Ishikawa (cell line): ENCODE measurements around the gene DUSP10.

Experiments used
- EGR1 ChIP-seq: IDR thresholded peaks from 2 replicates; pipeline ENCODE4 v1.6.1; 2012
- EP300 ChIP-seq: IDR thresholded peaks from 2 replicates; pipeline ENCODE4 v1.6.1; 2012; ENCODE audit warnings: borderline replicate concordance
- FOXM1 ChIP-seq: IDR thresholded peaks from 2 replicates; pipeline ENCODE4 v1.6.1; 2012; ENCODE audit warnings: low read depth, borderline replicate concordance
- MAX ChIP-seq: IDR thresholded peaks from 2 replicates; pipeline ENCODE4 v1.6.1; 2012
- NFIC ChIP-seq: IDR thresholded peaks from 2 replicates; pipeline ENCODE4 v1.6.1; 2012
- RAD21 ChIP-seq: IDR thresholded peaks from 2 replicates; pipeline ENCODE4 v1.6.1; 2012; ENCODE audit warnings: low read depth
- REST ChIP-seq: IDR thresholded peaks from 2 replicates; pipeline ENCODE4 v1.6.1; 2012; ENCODE audit warnings: low read depth, mild to moderate bottlenecking
- TAF1 ChIP-seq: IDR thresholded peaks from 2 replicates; pipeline ENCODE4 v1.6.1; 2012; ENCODE audit warnings: low read depth, mild to moderate bottlenecking
- USF1 ChIP-seq: IDR thresholded peaks from 2 replicates; pipeline ENCODE4 v1.6.1; 2012
- YY1 ChIP-seq: IDR thresholded peaks from 2 replicates; pipeline ENCODE4 v1.6.1; 2012; ENCODE audit warnings: low read depth
- ZBTB7A ChIP-seq: IDR thresholded peaks from 2 replicates; pipeline ENCODE4 v1.6.1; 2012; ENCODE audit warnings: low read depth

- TF ChIP-seq EP300 = no peak
- TF ChIP-seq REST = no peak
- no peak for TF ChIP-seq NFIC
- no peak for TF ChIP-seq MAX
- no peak for TF ChIP-seq RAD21
- no peak for TF ChIP-seq FOXM1
- no peak for TF ChIP-seq USF1
- no peak for TF ChIP-seq YY1
- TF ChIP-seq TAF1 = no peak
- TF ChIP-seq EGR1 = no peak
- no peak for TF ChIP-seq ZBTB7A
These were observed 24.4 kb downstream of the DUSP10 start for GRCh38 chr1:221717485-221717853.
